ENCODE measurements around the gene LMF1. TPM values are rescaled to one million over a fixed set of nuclear protein-coding genes. Genes with fewer than 3 reads are reported as not detected.
"Not testable (repeated sequence)": the region's sequence is repeated elsewhere in the genome, so short reads cannot be mapped to it uniquely, and the experiment has no call there.

LMF1 gene
- total and polyA plus RNA-seq, 2 donors (not counting 1 experiment from before 2014, with no cell fraction given), result 36.4 to 63.2 TPM

GRCh38 chr16:952321-952720 is 18.5 kb downstream of the LMF1 start:
- CTCF ChIA-PET, result no interaction called here
- no peaks in the 10 kb centered on the region for H3K27me3 ChIP-seq (replicated peaks in 1 of 4; ENCODE audit: control extremely low read depth in 1 of 4, control insufficient read depth in 3 of 4, insufficient read depth in 4 of 4, low read length in 3 of 4)
- no peaks in the 10 kb centered on the region for H3K9me3 Mint-ChIP-seq (ENCODE audit: insufficient read depth)

GRCh38 chr16:951660-952301 is 19.0 kb downstream of the LMF1 start:
- no peaks in the 10 kb centered on the region for H3K4me1 ChIP-seq (ENCODE audit: control insufficient read depth in 2 of 2, insufficient read depth in 2 of 2, low read length in 2 of 2)
- ChIA-PET CTCF (no interaction called here), POLR2A (no interaction called here)
- no peaks in the 10 kb centered on the region for H3K9me3 ChIP-seq (ENCODE audit: control extremely low read depth in 1 of 3, control insufficient read depth in 2 of 3, insufficient read depth in 1 of 3, low read length in 2 of 3)
- Mint-ChIP-seq H3K27ac (no peak overlapping the region), H3K27me3 (no peaks in the 10 kb centered on the region), H3K4me3 (no peak overlapping the region), H3K4me1 (no peaks in the 10 kb centered on the region), H3K9me3 (ENCODE audit: insufficient read depth) (no peaks in the 10 kb centered on the region)
- H3K36me3 ChIP-seq (replicated peaks in 1 of 2; ENCODE audit: control extremely low read depth in 1 of 2, control insufficient read depth in 1 of 2, extremely low read depth in 1 of 2, insufficient read depth in 2 of 2, low read length in 1 of 2), result peaks cover 0 to 27% of the 10 kb centered on the region in 2 experiments
- peaks cover 11% of the 10 kb centered on the region for H4K20me1 ChIP-seq (ENCODE audit: control insufficient read depth, insufficient read depth, low read length, poor library complexity, severe bottlenecking)
- 86% methylated on average over 16 of the region's 22 CpGs for WGBS (ENCODE audit: insufficient coverage)
- H3K4me3 ChIP-seq (ENCODE audit: control extremely low read depth in 1 of 5, extremely low read depth in 1 of 5, insufficient read depth in 1 of 5, low read depth in 2 of 5, low read length in 4 of 5), result no peak overlapping the region
- H3K4me2 ChIP-seq (replicated peaks; ENCODE audit: low read depth, low read length, poor library complexity, severe bottlenecking), result no peak overlapping the region
- H2AFZ ChIP-seq (ENCODE audit: insufficient read depth, low read depth, low read length, poor library complexity, severe bottlenecking), result no peak overlapping the region
- ATAC-seq (ENCODE audit: low read depth) (no peak), DNase-seq (no peak)
- H3K27me3 ChIP-seq (replicated peaks in 1 of 4; ENCODE audit: control extremely low read depth in 1 of 4, control insufficient read depth in 3 of 4, insufficient read depth in 4 of 4, low read length in 3 of 4), result no peaks in the 10 kb centered on the region
- no peak overlapping the region for H3K9ac ChIP-seq (ENCODE audit: low read length)
- no peak for TF ChIP-seq EZH2 (IDR thresholded peaks at IDR 0.05; ENCODE audit: borderline replicate concordance, insufficient read depth, low read depth, low read length, poor library complexity, severe bottlenecking)
- no peak for TF ChIP-seq CTCF (IDR thresholded peaks at IDR 0.05)
- no peak overlapping the region for H3K27ac ChIP-seq (ENCODE audit: low read length in 2 of 2)
- peaks cover 26% of the 10 kb centered on the region for H3K79me2 ChIP-seq (ENCODE audit: control insufficient read depth, insufficient read depth, low read length)
- intact Hi-C loops (cut with micrococcal nuclease), result no loop called here

More at GRCh38 chr16:952321-952720, 18.5 kb downstream of the LMF1 start:
- TF ChIP-seq CTCF (IDR thresholded peaks at IDR 0.05), result no peak
- no peak for TF ChIP-seq EZH2 (IDR thresholded peaks at IDR 0.05; ENCODE audit: borderline replicate concordance, insufficient read depth, low read depth, low read length, poor library complexity, severe bottlenecking)
- POLR2A ChIA-PET, result no interaction called here
- Histone ChIP-seq H3K36me3 (replicated peaks in 1 of 2; ENCODE audit: control extremely low read depth in 1 of 2, control insufficient read depth in 1 of 2, extremely low read depth in 1 of 2, insufficient read depth in 2 of 2, low read length in 1 of 2) (peaks cover 0 to 22% of the 10 kb centered on the region in 2 experiments), H3K9ac (ENCODE audit: low read length) (no peak overlapping the region), H4K20me1 (ENCODE audit: control insufficient read depth, insufficient read depth, low read length, poor library complexity, severe bottlenecking) (peaks cover 11% of the 10 kb centered on the region), H2AFZ (ENCODE audit: insufficient read depth, low read depth, low read length, poor library complexity, severe bottlenecking) (no peak overlapping the region), H3K79me2 (ENCODE audit: control insufficient read depth, insufficient read depth, low read length) (peaks cover 26% of the 10 kb centered on the region), H3K4me3 (ENCODE audit: control extremely low read depth in 1 of 5, extremely low read depth in 1 of 5, insufficient read depth in 1 of 5, low read depth in 2 of 5, low read length in 4 of 5) (no peak overlapping the region), H3K4me2 (replicated peaks; ENCODE audit: low read depth, low read length, poor library complexity, severe bottlenecking) (no peak overlapping the region), H3K27ac (ENCODE audit: low read length in 2 of 2) (no peak overlapping the region), H3K4me1 (ENCODE audit: control insufficient read depth in 2 of 2, insufficient read depth in 2 of 2, low read length in 2 of 2) (no peaks in the 10 kb centered on the region), H3K9me3 (ENCODE audit: control extremely low read depth in 1 of 3, control insufficient read depth in 2 of 3, insufficient read depth in 1 of 3, low read length in 2 of 3) (no peaks in the 10 kb centered on the region)
- Mint-ChIP-seq H3K4me3 (no peak overlapping the region), H3K27ac (no peak overlapping the region), H3K27me3 (no peaks in the 10 kb centered on the region), H3K4me1 (no peaks in the 10 kb centered on the region)
- DNase-seq (no peak), ATAC-seq (ENCODE audit: low read depth) (no peak)
- intact Hi-C loops (cut with micrococcal nuclease), result no loop called here
- WGBS (ENCODE audit: insufficient coverage), result 91% methylated on average over 12 of the region's 12 CpGs

GRCh38 chr16:950733-951573 is 19.8 kb downstream of the LMF1 start:
- H3K4me2 ChIP-seq (replicated peaks; ENCODE audit: low read depth, low read length, poor library complexity, severe bottlenecking); H3K9me3 ChIP-seq (ENCODE audit: control extremely low read depth in 1 of 3, control insufficient read depth in 2 of 3, insufficient read depth in 1 of 3, low read length in 2 of 3); H3K4me1 Mint-ChIP-seq; H3K9me3 Mint-ChIP-seq (ENCODE audit: insufficient read depth); POLR2A ChIA-PET; intact Hi-C loops (cut with micrococcal nuclease); H3K27me3 ChIP-seq (replicated peaks in 1 of 4; ENCODE audit: control extremely low read depth in 1 of 4, control insufficient read depth in 3 of 4, insufficient read depth in 4 of 4, low read length in 3 of 4); H3K4me1 ChIP-seq (ENCODE audit: control insufficient read depth in 2 of 2, insufficient read depth in 2 of 2, low read length in 2 of 2); ATAC-seq (ENCODE audit: low read depth); H3K4me3 Mint-ChIP-seq; H2AFZ ChIP-seq (ENCODE audit: insufficient read depth, low read depth, low read length, poor library complexity, severe bottlenecking); H3K9ac ChIP-seq (ENCODE audit: low read length); H3K27ac ChIP-seq (ENCODE audit: low read length in 2 of 2); H3K27me3 Mint-ChIP-seq; CTCF ChIA-PET; H3K4me3 ChIP-seq (ENCODE audit: control extremely low read depth in 1 of 5, extremely low read depth in 1 of 5, insufficient read depth in 1 of 5, low read depth in 2 of 5, low read length in 4 of 5); H3K27ac Mint-ChIP-seq; DNase-seq: not testable (repeated sequence)
- H3K36me3 ChIP-seq (replicated peaks in 1 of 2; ENCODE audit: control extremely low read depth in 1 of 2, control insufficient read depth in 1 of 2, extremely low read depth in 1 of 2, insufficient read depth in 2 of 2, low read length in 1 of 2), result peaks cover 0 to 35% of the 10 kb centered on the region in 2 experiments
- peaks cover 11% of the 10 kb centered on the region for H4K20me1 ChIP-seq (ENCODE audit: control insufficient read depth, insufficient read depth, low read length, poor library complexity, severe bottlenecking)
- H3K79me2 ChIP-seq (ENCODE audit: control insufficient read depth, insufficient read depth, low read length), result peaks cover 26% of the 10 kb centered on the region
- WGBS (ENCODE audit: insufficient coverage), result 90% methylated on average over 26 of the region's 27 CpGs

All from B cell (primary cell).